IPS-18c (cell line): ENCODE measurements around the gene RAB4A.

Experiments
- H3K4me3 ChIP-seq: 2 replicates; pipeline ENCODE4 v1.7.0; 2013; ENCODE audit warnings: low read depth, mild to moderate bottlenecking, low read length, moderate library complexity; ENCODE audit not compliant: insufficient read depth
- H3K9me3 ChIP-seq: one replicate; pipeline ENCODE4 v1.6.1; 2013; ENCODE audit warnings: mild to moderate bottlenecking, low read length, moderate library complexity; ENCODE audit not compliant: control insufficient read depth, insufficient read depth

RAB4A gene

DNA sequence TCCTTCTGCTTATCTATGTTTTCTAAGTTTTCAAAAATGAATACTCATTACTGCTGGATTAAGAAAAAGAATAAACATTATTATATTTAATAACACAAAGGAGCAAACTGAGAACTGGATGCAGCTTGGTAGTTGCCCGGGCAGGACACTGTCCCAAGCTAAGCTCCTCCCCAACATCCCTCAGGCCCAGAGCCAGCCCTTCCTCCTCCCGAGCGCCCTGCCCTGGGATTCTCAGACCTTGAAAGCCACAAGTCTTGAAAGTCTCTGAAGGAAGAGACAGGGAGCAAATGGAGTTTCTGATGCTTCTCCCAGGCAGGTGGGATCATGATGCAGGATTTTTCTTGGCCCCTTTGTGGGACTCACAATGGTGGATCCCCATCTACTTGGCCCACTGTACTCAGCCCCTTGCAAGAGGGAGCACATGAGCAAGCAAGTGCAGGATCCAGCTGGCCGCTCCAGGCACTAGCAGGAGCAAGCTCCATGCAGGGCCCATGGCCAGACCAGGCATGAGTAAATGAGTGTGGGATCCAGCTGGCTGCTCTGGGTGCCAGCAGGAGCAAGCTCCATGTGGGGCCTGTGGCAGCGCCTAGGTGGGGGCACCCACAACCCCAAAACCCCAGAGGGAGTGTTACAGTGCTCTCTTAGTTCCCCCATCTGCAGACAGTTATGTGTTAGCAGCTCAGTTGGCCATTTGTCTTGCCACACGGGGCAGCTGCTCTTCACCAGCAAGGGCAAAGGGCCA lies 32.1 kb upstream of the RAB4A start:
- H3K4me3 ChIP-seq = no peak overlapping the region
- H3K9me3 ChIP-seq = no peaks in the 10 kb centered on the region

- Histone ChIP-seq H3K4me3 (no peak overlapping the region), H3K9me3 (no peaks in the 10 kb centered on the region)
Observed at GRCh38 chr1:229240532-229240931, 30.4 kb upstream of the RAB4A start.

- Histone ChIP-seq H3K9me3 (no peaks in the 10 kb centered on the region), H3K4me3 (no peak overlapping the region)
Observed at GRCh38 chr1:229241390-229241789, 29.5 kb upstream of the RAB4A start.

DNA sequence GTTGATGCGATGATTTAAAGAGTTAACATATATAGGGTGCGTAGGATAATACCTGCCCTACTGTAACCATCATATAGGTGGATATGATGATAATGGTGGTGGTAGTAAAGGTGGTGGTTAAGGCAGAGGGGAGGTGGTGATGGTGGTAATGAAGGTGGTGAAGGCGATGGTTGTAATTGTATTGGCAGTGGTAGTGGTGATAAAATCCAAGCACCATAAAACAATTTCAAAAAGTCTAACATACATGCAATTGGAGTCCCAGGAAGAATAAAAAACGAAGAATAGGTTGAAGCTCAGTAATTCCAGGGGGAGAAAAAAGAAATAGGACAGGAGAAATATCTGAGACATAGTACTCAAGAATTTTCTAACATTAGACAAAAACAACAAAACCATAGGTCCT lies 27.3 kb upstream of the RAB4A start:
- no peaks in the 10 kb centered on the region for H3K9me3 ChIP-seq
- no peak overlapping the region for H3K4me3 ChIP-seq

- no peaks in the 10 kb centered on the region for H3K9me3 ChIP-seq
- no peak overlapping the region for H3K4me3 ChIP-seq
Observed at GRCh38 chr1:229244091-229244490, 26.8 kb upstream of the RAB4A start.

DNA sequence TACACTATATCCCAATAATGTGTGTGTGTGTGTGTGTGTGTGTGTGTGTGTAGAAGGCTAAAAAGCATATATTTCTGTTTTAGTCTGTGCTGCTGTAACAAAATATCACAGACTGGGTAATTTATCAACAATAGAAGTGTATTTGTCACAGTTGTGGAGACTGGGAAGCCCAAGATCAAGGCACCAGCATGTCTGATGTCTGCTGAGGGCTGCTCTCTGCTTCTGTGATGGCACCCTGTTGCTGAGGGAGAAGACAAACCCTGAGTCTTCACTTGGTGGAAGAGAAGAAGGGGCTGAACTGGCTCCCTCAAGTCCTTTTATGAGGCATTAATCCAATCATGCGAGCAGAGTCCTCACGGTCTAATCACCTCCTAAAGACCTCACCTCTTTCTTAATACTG lies 23.0 kb upstream of the RAB4A start:
- no peak overlapping the region for H3K4me3 ChIP-seq
- H3K9me3 ChIP-seq = no peaks in the 10 kb centered on the region

DNA sequence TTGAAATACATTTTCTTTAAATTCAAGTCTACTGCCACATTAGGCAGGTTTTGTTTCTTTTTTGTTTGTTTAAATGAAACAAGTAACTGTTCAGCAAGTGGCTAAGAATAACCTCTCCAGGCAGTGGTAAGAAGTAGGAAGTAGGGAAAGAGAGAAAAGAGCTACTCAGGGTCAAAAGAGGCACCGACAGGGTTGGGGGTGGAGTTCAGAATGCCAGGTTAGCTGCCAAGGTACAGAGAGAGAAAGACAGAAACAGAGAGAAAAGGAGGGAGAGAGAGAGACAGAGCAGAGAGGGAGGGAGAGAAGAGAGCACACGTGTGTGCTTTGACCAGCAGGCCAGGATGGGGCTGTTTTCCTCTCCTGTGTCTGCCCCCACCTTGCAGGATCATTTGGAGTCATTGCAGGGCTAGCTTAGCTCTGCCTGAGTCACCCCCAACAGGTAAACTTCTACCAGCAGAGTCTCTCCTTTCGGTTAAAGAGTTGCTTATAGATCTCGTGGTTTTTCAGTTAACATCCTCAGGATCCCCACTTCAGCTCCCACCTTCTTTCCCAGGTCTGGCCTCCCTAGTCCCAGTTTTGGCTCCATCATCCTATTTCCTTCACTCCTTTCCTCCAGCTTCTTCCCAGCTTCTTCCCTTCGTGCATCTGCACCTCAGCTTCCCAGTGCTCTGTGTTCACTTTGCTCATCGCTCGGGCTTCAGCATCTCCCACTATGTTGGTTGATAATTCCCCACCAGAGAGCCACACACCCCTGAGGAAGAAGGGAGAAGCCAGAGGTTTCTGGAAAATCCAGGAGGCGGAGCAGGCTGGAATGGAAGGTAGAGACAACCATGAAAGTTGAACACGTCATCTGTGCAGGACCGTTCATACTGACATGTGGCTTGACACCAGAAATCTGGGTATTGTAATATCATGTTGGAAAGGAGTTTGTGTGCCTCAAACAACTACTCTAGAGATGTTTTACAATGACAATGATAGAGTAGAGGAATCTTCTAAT lies 21.8 kb upstream of the RAB4A start:
- no peak overlapping the region for H3K4me3 ChIP-seq
- no peaks in the 10 kb centered on the region for H3K9me3 ChIP-seq

- no peaks in the 10 kb centered on the region for H3K9me3 ChIP-seq
- H3K4me3 ChIP-seq = no peak overlapping the region
Observed at GRCh38 chr1:229249854-229250644, 20.9 kb upstream of the RAB4A start.

- H3K4me3 ChIP-seq = no peak overlapping the region
- no peaks in the 10 kb centered on the region for H3K9me3 ChIP-seq
Observed at GRCh38 chr1:229251185-229251584, 19.7 kb upstream of the RAB4A start.

GRCh38 chr1:229252228-229252984 lies 18.5 kb upstream of the RAB4A start:
- Histone ChIP-seq H3K4me3 (no peak overlapping the region), H3K9me3 (no peaks in the 10 kb centered on the region)

GRCh38 chr1:229253151-229253974 lies 17.5 kb upstream of the RAB4A start:
- H3K4me3 ChIP-seq = no peak overlapping the region
- H3K9me3 ChIP-seq = no peaks in the 10 kb centered on the region

- no peaks in the 10 kb centered on the region for H3K9me3 ChIP-seq
- H3K4me3 ChIP-seq = no peak overlapping the region
Observed at GRCh38 chr1:229254910-229255541, 15.9 kb upstream of the RAB4A start.

- Histone ChIP-seq H3K4me3 (no peak overlapping the region), H3K9me3 (no peaks in the 10 kb centered on the region)
Observed at GRCh38 chr1:229258031-229258756, 12.7 kb upstream of the RAB4A start.

GRCh38 chr1:229258757-229259060 lies 12.2 kb upstream of the RAB4A start:
- Histone ChIP-seq H3K4me3 (no peak overlapping the region), H3K9me3 (no peaks in the 10 kb centered on the region)

DNA sequence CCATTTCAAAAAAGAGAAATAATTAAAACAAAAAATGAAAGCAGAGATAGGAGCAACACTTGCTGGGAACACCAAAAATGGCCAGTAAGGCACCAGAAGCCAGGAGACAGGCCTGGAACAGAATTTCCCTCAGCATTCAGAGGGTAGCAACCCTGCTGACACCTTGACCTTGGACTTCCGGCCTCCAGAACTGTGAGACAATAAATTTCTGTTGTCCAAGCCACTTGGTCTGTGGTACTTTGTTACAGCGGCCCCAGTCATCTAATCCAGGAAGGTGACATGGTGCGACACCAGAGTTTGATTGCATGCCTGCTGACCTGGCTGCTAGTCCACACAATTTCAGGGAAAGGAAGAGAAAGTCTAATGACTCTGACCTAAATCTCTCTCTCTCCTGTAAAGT lies 10.6 kb upstream of the RAB4A start:
- Histone ChIP-seq H3K4me3 (no peak overlapping the region), H3K9me3 (peaks cover 2% of the 10 kb centered on the region)
